ENCODE results near the gene ABHD18. TPM values are rescaled to one million over a fixed set of nuclear protein-coding genes. Genes with fewer than 3 reads are reported as not detected.
"Not testable (repeated sequence)": the region's sequence is repeated elsewhere in the genome, so short reads cannot be mapped to it uniquely, and the experiment has no call there.

The ABHD18 gene
- total RNA-seq, 1 donor from 2014 or later = 10.2 TPM

DNA sequence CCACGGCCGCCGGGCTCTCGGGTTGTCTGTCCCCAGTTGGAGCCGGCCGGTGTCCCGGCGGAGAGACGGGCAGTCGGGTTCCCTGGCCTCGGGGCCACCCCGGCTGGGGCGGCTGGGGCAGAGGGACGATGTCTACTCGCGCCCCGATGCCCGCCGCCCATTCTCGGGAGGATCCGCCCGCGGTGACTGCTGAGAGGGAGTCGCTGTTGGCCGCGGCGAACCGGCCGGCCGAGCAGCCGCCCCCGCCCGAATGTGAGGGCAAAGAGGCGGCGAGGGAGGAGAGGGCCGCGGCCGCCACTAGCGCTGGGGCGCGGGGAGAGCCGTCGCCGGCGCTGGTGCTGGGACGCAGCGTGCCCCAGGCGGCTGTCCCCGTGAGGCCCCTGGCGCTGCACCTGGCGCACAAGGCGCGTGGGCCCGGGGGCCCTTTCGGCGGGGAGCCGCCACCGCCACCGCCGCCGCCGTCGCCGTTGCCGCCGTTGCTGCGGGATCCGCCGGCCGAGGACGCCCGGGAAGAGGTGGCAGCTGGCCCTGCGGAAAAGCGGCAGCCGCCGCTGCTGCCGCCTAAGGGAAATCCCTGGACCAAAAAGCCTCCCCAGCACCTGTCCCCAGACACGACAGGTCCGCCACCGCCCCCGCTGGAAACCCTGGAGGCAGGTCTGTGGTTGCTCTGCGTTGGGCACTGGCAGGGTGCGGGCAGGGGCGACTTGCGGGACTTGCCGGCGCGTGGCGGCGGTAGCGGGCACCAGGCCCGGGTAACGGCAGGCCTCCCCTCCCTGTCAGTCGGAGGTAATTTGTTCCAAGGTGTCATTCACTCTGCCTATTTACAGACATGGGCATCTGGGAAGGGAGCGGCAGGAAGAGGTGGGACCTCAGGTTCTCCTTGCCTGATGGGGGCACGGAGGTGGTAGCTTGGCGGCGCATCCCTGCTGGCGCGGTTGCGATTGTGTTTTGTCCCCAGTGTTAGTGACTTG, 96.6 kb downstream of the ABHD18 start:
- DNase-seq (ENCODE audit: low spot score) = peak; percentile 74
- ATAC-seq = peak; percentile 36

DNA sequence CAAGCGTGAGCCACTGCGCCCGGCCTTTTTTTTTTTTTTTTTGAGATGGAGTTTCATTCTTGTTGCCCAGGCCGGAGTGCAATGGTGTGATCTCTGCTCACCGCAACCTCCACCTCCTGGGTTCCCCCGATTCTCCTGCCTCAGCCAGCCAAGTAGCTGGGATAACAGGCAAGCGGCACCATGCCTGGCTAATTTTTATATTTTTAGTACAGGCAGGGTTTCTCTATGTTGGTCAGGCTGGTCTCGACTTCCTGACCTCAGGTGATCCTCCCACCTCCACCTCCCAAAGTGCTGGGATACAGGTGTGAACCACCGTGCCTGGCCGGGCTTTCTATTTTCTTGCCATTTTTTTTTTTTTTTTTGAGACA, 101.2 kb downstream of the ABHD18 start:
- ATAC-seq; DNase-seq (ENCODE audit: low spot score): not testable (repeated sequence)

DNA sequence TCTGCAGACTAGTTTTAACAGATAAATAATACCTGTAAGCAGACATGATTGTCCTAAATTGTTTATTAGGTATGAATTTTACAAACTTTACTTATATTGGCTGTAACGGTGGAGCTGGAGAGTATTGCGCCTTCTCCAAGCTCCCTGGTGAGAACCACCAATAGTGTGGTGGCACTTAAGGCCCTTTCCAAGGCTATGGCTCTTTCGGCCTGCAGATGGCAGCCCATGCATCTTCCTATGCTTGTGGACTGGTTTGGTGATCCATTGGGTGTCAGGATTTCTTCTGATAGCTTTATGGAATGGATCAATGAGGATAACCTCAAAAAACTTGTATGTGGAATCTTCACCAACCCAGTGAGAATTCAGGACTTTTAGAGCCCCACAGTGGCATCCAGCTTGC, 103.7 kb downstream of the ABHD18 start:
- DNase-seq (ENCODE audit: low spot score) (no peak), ATAC-seq (peak; percentile 56)

DNA sequence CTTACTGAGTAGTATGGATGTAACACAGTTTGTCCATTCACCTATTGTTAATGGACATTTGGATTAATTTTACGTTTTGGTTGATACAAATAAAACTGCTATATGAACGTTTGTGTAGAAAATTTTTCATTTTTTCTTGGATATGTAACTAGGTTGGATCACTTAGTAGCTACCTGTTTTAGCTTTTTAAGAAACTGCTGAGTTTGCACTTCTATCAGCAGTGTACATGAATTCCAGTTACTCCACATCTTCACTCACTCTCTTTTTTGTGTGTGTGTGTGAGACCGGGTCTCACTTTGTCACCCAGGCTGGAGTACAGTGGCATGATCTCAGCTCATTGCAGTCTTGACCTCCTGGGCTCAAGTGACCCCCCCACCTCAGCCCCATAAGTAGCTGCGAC, 111.3 kb downstream of the ABHD18 start:
- ATAC-seq = peak; percentile 19
- no peak for DNase-seq (ENCODE audit: low spot score)

Other genes with a start within 250 kb of the ABHD18 start
- gene SLC25A31, start 235.0 kb upstream of the ABHD18 start, total RNA-seq = not detected
- gene HSPA4L, start 183.1 kb upstream of the ABHD18 start, total RNA-seq = 3.9 TPM
- 0.30 TPM for gene PLK4, start 84.5 kb upstream of the ABHD18 start, total RNA-seq
- 14.3 TPM for gene MFSD8, start 233 bp upstream of the ABHD18 start, total RNA-seq
- 34.6 TPM for gene LARP1B, start 95.9 kb downstream of the ABHD18 start, total RNA-seq

All from left lobe of liver (tissue), 2 donors.